Measurements from ENCODE around the gene TMEM131L.
"Not testable (repeated sequence)": the region's sequence is repeated elsewhere in the genome, so short reads cannot be mapped to it uniquely, and the experiment has no call there.

The TMEM131L gene

GRCh38 chr4:153447175-153447905, 18.8 kb upstream of the TMEM131L start:
- DNase-seq (ENCODE audit: low read depth in 3 of 3, low spot score in 1 of 3): no peak

GRCh38 chr4:153448003-153448731, 18.0 kb upstream of the TMEM131L start:
- DNase-seq (ENCODE audit: low read depth in 3 of 3, low spot score in 1 of 3): no peak

GRCh38 chr4:153449338-153449737, 16.8 kb upstream of the TMEM131L start:
- DNase-seq (ENCODE audit: low read depth in 3 of 3, low spot score in 1 of 3): no peak

DNA sequence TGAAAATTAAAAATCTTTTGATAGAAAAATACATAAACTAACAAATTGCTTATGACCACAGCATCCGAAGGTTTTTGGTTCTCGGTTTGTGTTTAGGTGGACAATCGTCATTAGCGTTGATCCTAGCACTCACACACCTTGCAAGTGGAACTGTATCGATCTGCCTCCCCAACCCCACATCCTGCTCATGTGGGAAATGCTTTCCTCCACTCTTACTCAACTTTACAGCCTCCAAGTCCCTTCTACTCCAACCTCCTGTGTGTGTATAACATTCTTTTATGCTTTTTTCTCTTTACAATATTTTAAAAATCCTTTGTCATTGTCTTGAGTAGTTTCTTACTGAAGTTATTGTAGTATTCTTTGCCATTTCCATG, 15.6 kb upstream of the TMEM131L start:
- DNase-seq (ENCODE audit: low read depth in 3 of 3, low spot score in 1 of 3): no peak

GRCh38 chr4:153451145-153451544, 15.0 kb upstream of the TMEM131L start:
- not testable (repeated sequence) for DNase-seq (ENCODE audit: low read depth in 3 of 3, low spot score in 1 of 3)

- DNase-seq (ENCODE audit: low read depth in 3 of 3, low spot score in 1 of 3): no peak
Observed at GRCh38 chr4:153451911-153452657, 14.1 kb upstream of the TMEM131L start.

- no peak for DNase-seq (ENCODE audit: low read depth in 3 of 3, low spot score in 1 of 3)
Observed at GRCh38 chr4:153452658-153453378, 13.3 kb upstream of the TMEM131L start.

- DNase-seq (ENCODE audit: low read depth in 3 of 3, low spot score in 1 of 3): no peak
Observed at GRCh38 chr4:153453402-153453801, 12.8 kb upstream of the TMEM131L start.

GRCh38 chr4:153458969-153459368, 7.2 kb upstream of the TMEM131L start:
- DNase-seq (ENCODE audit: low read depth in 3 of 3, low spot score in 1 of 3): no peak

DNA sequence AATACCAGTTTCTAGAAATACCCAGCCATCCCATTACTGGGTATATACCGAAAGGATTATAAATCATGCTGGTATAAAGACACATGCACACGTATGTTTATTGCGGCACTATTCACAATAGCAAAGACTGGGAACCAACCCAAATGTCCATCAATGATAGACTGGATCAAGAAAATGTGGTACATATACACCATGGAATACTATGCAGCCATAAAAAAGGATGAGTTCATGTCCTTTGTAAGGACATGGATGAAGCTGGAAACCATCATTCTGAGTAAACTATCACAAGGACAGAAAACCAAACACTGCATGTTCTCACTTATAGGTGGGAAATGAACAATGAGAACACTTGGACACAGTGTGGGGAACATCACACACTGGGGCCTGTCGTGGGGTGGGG, 4.6 kb upstream of the TMEM131L start:
- DNase-seq (ENCODE audit: low read depth in 3 of 3, low spot score in 1 of 3): not testable (repeated sequence)

GRCh38 chr4:153464068-153464467, 2.1 kb upstream of the TMEM131L start:
- no peak for DNase-seq (ENCODE audit: low read depth in 3 of 3, low spot score in 1 of 3)

- DNase-seq (ENCODE audit: low read depth in 3 of 3, low spot score in 1 of 3): no peak
Observed at GRCh38 chr4:153465140-153465539, 1.0 kb upstream of the TMEM131L start.

DNA sequence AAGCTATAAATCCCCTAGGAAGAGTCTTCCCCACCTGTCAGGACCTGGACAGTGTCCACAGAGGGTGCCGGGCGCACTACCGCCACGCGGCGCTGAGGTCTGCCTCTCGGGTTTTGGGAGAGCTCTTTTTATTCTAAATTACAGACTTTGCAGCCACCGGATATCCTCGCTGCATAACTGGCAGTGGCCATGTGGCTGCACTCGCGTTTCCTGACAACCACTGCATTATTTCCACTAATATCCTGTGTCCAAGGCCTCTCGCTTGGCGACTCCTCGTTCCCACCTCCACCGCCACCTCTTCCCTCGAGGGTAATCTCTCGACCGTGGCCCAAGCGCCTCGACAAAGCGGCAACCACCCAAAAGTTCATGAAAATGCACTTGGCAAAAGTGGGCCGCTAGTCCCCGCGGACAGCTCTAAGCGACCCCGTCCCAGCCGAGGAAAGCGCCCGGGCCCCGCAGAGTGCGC, 512 bp upstream of the TMEM131L start:
- DNase-seq (ENCODE audit: low read depth in 3 of 3, low spot score in 1 of 3): peak in 1 of 3 donors; percentile 22

DNA sequence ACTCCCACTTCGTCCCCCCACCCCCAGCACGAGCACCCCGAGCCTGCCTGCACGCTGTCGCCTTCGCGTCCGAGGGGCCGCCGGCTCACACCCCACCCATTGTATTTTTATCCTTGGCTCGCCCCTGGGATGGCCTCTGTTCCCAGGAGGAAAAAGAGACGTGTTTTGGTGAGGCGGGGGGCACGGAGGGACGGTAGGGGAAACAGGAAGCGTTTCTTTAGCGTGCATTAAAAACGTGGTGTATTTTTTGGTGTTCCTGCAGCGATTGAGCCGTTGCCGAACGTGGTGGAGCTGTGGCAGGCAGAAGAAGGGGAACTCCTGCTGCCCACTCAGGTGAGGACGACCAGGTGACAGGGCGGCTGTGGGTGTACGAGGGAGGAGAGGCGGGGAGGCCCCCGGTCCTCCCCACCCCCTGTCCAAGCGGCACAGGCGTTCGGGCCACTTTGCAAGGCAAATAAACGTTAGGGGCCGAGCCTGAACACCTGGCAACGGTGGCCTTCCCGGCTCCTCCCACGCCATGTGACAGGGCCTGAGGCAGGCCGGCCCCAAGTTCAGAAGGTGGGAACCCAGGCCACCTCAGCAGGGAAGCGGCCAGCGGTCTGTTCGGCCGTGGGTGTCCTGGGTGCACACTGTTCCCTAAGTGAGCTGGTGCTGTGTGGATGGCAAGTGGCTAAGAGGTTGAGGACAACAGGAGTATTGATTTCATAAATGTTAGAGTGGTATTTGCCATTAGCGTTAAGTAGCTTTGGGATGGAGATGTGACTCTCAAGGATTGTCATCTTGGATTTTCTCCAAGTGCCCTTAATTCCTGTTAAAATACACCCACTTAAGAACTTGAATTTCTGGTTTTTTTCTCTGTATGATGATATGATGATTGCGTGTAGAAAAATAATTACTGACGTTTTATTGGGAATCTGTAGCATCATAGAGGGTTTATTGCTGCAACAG, 1.1 kb downstream of the TMEM131L start:
- DNase-seq (ENCODE audit: low read depth in 3 of 3, low spot score in 1 of 3): peak in 1 of 3 donors; percentile 25

- DNase-seq (ENCODE audit: low read depth in 3 of 3, low spot score in 1 of 3): no peak
Observed at GRCh38 chr4:153467897-153468262, 1.7 kb downstream of the TMEM131L start.

GRCh38 chr4:153468587-153468986, 2.4 kb downstream of the TMEM131L start:
- no peak for DNase-seq (ENCODE audit: low read depth in 3 of 3, low spot score in 1 of 3)

GRCh38 chr4:153469031-153469430, 2.9 kb downstream of the TMEM131L start:
- DNase-seq (ENCODE audit: low read depth in 3 of 3, low spot score in 1 of 3): no peak

- DNase-seq (ENCODE audit: low read depth in 3 of 3, low spot score in 1 of 3): not testable (repeated sequence)
Observed at GRCh38 chr4:153471071-153471697, 5.0 kb downstream of the TMEM131L start.

DNA sequence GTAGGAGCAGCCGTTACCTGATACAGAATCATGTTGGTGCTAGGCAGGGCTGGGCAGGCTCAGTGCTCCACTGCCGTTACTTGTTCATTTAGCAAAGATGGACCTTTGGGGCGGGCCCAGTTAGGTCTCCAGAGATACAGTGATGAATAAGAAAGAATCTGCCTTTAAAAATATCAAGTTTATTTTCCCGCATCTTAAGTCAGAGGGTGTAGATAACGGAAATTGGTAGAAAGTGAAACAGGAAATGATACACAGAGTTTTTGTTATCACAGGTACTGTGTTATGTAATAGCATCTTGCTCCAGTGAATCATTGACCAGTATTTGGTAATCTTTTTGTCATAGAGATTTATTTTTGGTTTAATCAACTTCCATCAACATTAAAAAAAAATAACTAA, 5.5 kb downstream of the TMEM131L start:
- DNase-seq (ENCODE audit: low read depth in 3 of 3, low spot score in 1 of 3): no peak

Measured in stimulated activated CD4-positive, alpha-beta T cell treated with anti-CD3 and anti-CD28 coated beads, TNF-alpha, amount 100 ng/mL, for 1 hour (primary cell).